ENCODE data around the gene IL34.

IL34 gene

DNA sequence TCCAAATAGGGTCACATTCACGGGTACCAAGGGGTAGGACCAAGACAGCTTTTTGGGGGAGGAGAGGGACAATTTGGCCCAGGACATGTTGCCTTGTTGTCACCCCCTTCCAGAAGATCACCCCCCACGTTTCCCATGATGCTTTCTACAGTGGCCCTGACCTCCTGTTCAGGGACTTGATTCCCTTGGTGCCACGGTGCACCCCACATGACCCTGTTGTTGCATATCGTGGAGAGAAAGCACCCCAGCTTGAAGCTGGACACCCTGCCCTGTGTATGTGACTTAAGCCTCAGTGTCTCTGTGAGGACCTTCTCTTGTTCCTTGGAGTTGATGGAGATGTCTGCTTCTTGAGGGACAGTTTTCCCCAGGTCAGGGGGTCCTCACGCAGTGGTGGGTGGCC is 12.6 kb downstream of the IL34 start:
- H3K4me3 Mint-ChIP-seq = no peak overlapping the region
- peaks cover 10% of the 10 kb centered on the region for H3K36me3 Mint-ChIP-seq (ENCODE audit: low read depth)
- H3K27ac Mint-ChIP-seq = no peak overlapping the region
- H3K4me1 Mint-ChIP-seq (ENCODE audit: low read depth) = peaks cover 2% of the 10 kb centered on the region
- no peaks in the 10 kb centered on the region for H3K9me3 Mint-ChIP-seq
- intact Hi-C loops (cut with micrococcal nuclease) = loop anchor here (10.0 kb wide), 1 partner anchor 284 kb away; no protein-coding TSS in a partner anchor
- H3K27me3 Mint-ChIP-seq = peaks cover 2% of the 10 kb centered on the region

DNA sequence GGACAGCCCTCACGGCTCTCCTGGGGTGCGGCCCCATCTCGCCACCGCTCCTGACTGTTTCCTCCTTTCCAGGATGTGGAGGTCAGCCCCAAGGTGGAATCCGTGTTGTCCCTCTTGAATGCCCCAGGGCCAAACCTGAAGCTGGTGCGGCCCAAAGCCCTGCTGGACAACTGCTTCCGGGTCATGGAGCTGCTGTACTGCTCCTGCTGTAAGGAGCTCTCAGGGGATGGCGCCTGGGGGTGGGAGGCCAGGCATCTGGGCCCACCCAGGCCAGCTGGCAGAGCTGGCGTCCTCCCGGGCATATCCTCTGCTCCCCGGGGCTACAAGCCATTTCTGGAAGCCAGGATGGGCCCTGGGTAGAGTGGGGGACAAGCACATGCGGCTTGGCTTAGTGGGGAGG is 13.2 kb downstream of the IL34 start:
- H3K27me3 Mint-ChIP-seq = no peaks in the 10 kb centered on the region
- H3K27ac Mint-ChIP-seq = no peak overlapping the region
- intact Hi-C loops (cut with micrococcal nuclease) = loop anchor here (10.0 kb wide), 1 partner anchor 285 kb away; no protein-coding TSS in a partner anchor

DNA sequence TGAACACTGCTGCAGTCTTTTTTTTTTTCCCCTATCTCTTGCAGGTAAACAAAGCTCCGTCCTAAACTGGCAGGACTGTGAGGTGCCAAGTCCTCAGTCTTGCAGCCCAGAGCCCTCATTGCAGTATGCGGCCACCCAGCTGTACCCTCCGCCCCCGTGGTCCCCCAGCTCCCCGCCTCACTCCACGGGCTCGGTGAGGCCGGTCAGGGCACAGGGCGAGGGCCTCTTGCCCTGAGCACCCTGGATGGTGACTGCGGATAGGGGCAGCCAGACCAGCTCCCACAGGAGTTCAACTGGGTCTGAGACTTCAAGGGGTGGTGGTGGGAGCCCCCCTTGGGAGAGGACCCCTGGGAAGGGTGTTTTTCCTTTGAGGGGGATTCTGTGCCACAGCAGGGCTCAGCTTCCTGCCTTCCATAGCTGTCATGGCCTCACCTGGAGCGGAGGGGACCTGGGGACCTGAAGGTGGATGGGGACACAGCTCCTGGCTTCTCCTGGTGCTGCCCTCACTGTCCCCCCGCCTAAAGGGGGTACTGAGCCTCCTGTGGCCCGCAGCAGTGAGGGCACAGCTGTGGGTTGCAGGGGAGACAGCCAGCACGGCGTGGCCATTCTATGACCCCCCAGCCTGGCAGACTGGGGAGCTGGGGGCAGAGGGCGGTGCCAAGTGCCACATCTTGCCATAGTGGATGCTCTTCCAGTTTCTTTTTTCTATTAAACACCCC is 13.8 kb downstream of the IL34 start:
- H3K27ac Mint-ChIP-seq = no peak overlapping the region
- peaks cover 22% of the 10 kb centered on the region for H3K36me3 Mint-ChIP-seq (ENCODE audit: low read depth)
- no peak overlapping the region for H3K4me3 Mint-ChIP-seq
- H3K9me3 Mint-ChIP-seq = no peaks in the 10 kb centered on the region
- intact Hi-C loops (cut with micrococcal nuclease) = loop anchor here (10.0 kb wide), 1 partner anchor 285 kb away; no protein-coding TSS in a partner anchor
- H3K4me1 Mint-ChIP-seq (ENCODE audit: low read depth) = no peaks in the 10 kb centered on the region
- H3K27me3 Mint-ChIP-seq = no peaks in the 10 kb centered on the region

More for the DNA sequence above, 13.2 kb downstream of the IL34 start:
- Mint-ChIP-seq H3K36me3 (ENCODE audit: low read depth) (peaks cover 16% of the 10 kb centered on the region), H3K9me3 (no peaks in the 10 kb centered on the region), H3K4me3 (no peak overlapping the region), H3K4me1 (ENCODE audit: low read depth) (no peaks in the 10 kb centered on the region)

DNA sequence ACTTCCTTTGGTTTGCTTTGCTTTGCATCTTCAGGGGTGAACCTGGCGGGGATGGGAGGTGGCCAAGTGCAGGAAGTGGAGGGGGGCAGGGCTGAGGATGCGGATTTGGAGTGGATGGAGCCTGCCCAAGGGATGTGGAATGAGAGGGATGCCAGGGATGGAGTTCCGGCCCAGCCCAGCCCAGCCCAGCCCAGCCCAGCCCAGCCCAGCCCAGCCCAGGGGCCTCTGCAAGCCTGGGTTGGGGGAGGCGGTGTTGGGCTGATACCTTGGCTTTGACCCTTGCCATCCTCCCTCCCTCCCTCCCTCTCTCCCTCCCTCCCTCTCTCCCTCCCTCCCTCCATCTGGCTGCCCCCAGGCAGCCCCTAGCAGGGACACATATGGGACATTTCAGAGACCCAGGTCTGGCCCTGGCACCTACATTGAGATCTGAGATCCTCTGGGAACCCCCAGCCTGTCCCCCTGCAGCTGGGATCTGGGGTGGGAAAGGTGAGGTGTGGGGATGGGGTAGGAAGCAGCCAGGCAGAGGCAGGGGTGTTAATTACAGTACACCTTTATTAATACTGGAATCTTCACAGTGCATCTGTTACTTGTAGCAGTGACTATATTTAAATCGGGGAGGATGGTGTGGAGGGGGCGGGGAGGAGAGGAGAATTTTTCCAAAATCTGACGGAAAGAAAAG is 14.5 kb downstream of the IL34 start:
- H3K9me3 Mint-ChIP-seq = no peaks in the 10 kb centered on the region
- H3K4me1 Mint-ChIP-seq (ENCODE audit: low read depth) = no peaks in the 10 kb centered on the region
- intact Hi-C loops (cut with micrococcal nuclease) = no loop called here
- peaks cover 29% of the 10 kb centered on the region for H3K36me3 Mint-ChIP-seq (ENCODE audit: low read depth)
- no peaks in the 10 kb centered on the region for H3K27me3 Mint-ChIP-seq
- no peak overlapping the region for H3K27ac Mint-ChIP-seq
- H3K4me3 Mint-ChIP-seq = no peak overlapping the region

DNA sequence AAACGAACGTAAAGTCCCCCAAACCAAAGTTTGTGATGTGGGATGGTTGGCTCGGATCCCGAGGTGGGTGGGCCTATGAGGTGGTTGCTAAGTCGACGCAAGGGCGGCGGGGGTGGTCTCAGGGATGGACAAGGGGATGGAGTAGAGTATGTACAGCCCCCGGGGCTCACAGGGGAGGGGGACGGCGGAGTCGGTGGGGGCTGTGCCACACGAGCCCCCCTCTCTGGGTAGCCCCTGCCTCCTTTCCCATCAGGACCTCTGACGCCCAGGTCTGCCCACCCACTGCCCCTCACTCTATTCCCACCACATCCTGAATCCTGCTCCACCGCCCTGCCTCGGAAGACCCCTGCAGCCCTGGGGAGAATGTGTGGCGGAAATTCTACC is 15.2 kb downstream of the IL34 start:
- H3K4me1 Mint-ChIP-seq (ENCODE audit: low read depth) = no peaks in the 10 kb centered on the region
- peaks cover 33% of the 10 kb centered on the region for H3K36me3 Mint-ChIP-seq (ENCODE audit: low read depth)
- intact Hi-C loops (cut with micrococcal nuclease) = no loop called here
- no peak overlapping the region for H3K27ac Mint-ChIP-seq
- no peaks in the 10 kb centered on the region for H3K9me3 Mint-ChIP-seq
- no peak overlapping the region for H3K4me3 Mint-ChIP-seq
- no peaks in the 10 kb centered on the region for H3K27me3 Mint-ChIP-seq

DNA sequence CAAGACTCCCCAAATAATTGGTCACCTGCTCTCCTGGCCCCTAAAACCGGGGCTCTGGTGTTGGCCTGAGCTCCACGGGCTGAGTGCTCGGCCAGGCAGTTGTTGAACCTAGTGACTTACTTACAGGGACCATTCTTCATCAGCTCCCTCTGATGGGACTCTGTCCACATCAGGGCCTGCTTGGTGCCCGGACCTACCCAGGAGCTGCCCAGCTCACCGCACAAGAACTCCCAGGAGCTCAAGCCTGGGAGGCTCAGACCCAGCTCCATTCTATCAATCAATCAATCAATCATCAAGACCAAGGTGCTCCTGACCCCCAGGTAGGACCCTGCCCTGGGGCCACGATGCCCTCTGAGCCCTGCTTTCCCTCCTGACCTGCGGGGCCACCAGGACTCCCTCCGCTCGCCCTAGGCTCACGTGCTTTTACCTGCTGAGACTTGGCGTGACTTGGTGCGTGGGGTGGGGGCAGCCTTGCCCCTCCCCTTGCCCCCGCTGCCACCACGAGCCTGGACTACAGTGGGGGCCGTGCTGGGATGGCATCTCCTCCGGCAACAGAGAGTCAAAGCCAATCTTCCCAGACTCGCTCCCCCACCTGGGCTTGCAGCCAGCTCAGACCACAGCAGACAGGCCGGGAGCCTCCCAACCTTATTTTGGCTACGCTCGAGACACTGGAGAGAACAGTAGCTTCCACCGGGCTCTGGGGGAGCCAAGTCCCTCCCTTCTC is 15.7 kb downstream of the IL34 start:
- H3K4me1 Mint-ChIP-seq (ENCODE audit: low read depth) = no peaks in the 10 kb centered on the region
- peaks cover 33% of the 10 kb centered on the region for H3K36me3 Mint-ChIP-seq (ENCODE audit: low read depth)
- no peaks in the 10 kb centered on the region for H3K9me3 Mint-ChIP-seq
- no peak overlapping the region for H3K27ac Mint-ChIP-seq
- intact Hi-C loops (cut with micrococcal nuclease) = no loop called here
- no peak overlapping the region for H3K4me3 Mint-ChIP-seq
- H3K27me3 Mint-ChIP-seq = no peaks in the 10 kb centered on the region

DNA sequence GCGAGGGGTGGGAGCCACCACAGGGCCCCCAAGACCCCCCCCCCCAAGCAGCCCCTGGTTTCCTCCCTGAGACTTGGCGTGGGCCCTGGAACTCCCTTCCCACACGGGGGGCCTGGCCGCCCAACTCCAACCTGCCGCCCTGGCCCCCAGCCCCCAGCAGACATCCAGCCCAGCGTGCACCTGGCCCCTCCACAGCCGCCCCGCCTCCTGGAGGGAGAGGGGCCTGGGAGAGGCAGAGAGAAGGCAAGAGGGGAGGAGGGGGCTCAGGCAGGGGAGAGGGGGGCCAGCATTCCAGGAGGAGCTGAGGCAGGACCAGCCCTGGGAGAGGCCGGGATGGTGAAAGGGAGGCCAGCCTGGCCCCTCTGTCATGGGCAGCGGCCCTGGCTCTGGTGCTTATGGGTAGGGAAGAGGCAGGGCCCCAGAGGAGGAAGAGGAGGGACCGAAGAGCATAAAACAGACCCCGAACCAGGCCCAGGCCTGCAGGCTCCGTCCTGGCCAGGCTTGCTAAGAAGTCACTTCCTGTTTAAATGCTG is 16.7 kb downstream of the IL34 start:
- H3K9me3 Mint-ChIP-seq = no peaks in the 10 kb centered on the region
- no peaks in the 10 kb centered on the region for H3K27me3 Mint-ChIP-seq
- no peaks in the 10 kb centered on the region for H3K4me1 Mint-ChIP-seq (ENCODE audit: low read depth)
- H3K4me3 Mint-ChIP-seq = no peak overlapping the region
- peaks cover 33% of the 10 kb centered on the region for H3K36me3 Mint-ChIP-seq (ENCODE audit: low read depth)
- no peak overlapping the region for H3K27ac Mint-ChIP-seq
- intact Hi-C loops (cut with micrococcal nuclease) = no loop called here

DNA sequence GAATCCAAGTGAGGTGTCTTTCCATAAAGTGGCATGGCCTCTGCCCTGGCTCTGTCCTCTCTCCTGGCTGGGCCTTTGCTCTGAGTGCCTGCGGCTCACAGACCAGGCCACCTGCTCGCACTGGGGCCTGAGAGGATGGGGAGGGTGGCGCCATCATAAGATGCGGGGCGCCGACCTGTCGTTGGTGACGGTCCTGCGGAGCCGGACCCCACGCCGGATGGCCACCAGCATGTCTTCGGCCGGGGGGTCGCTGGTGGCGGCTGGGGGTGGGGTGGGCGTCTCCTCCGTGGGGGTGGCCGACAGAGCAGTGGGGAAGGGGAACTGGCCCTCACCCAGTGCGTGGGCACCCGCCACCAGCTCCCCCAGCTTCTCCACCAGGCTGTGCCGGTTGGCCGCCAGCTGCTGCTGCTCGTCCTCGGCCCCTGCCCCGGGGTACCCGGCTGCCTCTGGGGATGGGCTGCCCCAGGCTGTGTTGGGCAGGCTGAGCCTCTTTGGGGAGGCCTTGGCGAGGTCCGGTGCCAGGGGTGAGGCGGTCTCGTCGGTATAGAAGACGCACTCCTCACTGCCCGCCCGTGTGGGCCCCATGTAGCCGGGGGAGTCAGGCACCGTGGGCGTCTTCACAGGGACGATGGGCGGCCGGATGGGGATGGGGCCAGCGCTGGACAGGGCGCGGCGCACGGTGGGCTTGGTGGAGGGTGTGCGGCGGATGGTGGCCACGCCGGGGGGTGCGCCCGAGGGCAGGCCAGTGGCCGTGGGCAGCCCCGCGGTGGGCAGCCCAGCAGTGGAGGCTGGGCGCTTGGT is 17.4 kb downstream of the IL34 start:
- H3K27ac Mint-ChIP-seq = no peak overlapping the region
- H3K9me3 Mint-ChIP-seq = no peaks in the 10 kb centered on the region
- H3K4me1 Mint-ChIP-seq (ENCODE audit: low read depth) = no peaks in the 10 kb centered on the region
- peaks cover 33% of the 10 kb centered on the region for H3K36me3 Mint-ChIP-seq (ENCODE audit: low read depth)
- intact Hi-C loops (cut with micrococcal nuclease) = no loop called here
- no peaks in the 10 kb centered on the region for H3K27me3 Mint-ChIP-seq
- no peak overlapping the region for H3K4me3 Mint-ChIP-seq

DNA sequence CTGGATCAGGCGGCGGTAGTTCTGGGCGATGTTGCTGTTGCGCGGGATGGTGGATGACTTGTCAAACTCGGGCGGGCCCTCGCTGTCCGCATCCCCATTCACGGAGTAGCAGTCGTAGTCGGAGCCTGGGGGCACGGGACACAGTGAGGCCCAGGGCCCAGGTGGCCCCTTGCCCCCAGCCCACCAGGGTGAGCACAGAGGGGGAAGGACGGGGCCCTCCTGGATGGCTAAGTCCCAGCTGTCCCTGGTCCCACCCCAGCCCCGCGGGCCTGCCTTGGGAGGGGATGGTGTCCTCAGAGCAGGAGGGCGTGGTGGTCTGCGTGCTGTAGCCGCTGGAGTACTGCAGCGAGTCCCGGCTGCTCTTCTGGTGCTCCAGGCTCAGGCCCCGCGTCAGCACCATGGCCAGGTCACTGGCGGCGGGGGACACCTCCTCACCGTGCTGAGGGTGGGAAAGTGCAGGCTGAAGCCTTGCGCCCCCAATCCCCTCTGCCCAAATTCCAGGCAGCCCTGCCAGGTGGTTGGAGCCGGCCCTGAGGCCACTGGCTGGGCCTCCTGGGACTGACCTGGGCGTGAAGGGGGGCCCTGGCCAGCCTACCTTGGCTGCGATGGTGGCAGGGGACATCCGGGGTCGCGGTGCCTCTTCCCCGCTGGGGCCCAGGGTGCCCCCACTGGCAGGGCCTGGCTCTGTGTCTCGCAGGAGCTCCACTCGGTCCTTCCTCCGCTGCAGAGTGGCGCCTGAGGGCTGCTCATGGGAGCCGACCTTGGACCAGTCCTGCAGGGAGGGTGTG is 18.2 kb downstream of the IL34 start:
- no peaks in the 10 kb centered on the region for H3K27me3 Mint-ChIP-seq
- H3K4me3 Mint-ChIP-seq = no peak overlapping the region
- H3K9me3 Mint-ChIP-seq = no peaks in the 10 kb centered on the region
- H3K36me3 Mint-ChIP-seq (ENCODE audit: low read depth) = peaks cover 33% of the 10 kb centered on the region
- intact Hi-C loops (cut with micrococcal nuclease) = no loop called here
- no peaks in the 10 kb centered on the region for H3K4me1 Mint-ChIP-seq (ENCODE audit: low read depth)
- H3K27ac Mint-ChIP-seq = no peak overlapping the region

DNA sequence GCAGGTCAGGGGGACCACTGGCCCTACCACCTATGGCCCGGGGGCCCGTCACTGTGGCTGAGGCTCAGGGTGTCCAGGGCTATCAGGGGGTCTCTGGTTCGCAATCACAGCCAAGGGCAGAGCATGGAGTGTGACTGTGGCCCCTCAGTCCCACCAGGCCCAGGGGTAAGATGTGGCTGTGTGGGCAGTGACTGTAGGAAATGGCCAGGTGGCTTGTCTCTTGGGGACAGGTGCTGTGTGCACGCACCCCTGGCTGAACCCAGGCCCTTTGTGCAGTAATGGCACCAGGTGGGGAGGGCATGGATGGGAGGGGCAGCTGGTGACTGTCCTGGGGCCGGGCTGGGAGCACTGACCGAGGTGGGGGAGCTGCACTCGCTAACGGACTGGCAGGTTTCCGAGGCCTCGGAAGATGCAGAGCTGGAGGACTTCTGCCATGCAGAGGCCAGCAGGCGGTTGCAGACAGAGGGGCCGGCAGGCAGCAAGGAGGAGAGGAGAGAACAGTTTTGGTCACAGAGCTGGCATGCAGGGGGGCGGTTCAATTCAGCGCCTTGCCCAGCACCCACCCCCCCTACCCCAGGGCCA is 18.8 kb downstream of the IL34 start:
- H3K4me3 Mint-ChIP-seq = no peak overlapping the region
- H3K36me3 Mint-ChIP-seq (ENCODE audit: low read depth) = peaks cover 33% of the 10 kb centered on the region
- intact Hi-C loops (cut with micrococcal nuclease) = no loop called here
- H3K27me3 Mint-ChIP-seq = no peaks in the 10 kb centered on the region
- H3K27ac Mint-ChIP-seq = no peak overlapping the region
- H3K9me3 Mint-ChIP-seq = no peaks in the 10 kb centered on the region
- H3K4me1 Mint-ChIP-seq (ENCODE audit: low read depth) = no peaks in the 10 kb centered on the region

DNA sequence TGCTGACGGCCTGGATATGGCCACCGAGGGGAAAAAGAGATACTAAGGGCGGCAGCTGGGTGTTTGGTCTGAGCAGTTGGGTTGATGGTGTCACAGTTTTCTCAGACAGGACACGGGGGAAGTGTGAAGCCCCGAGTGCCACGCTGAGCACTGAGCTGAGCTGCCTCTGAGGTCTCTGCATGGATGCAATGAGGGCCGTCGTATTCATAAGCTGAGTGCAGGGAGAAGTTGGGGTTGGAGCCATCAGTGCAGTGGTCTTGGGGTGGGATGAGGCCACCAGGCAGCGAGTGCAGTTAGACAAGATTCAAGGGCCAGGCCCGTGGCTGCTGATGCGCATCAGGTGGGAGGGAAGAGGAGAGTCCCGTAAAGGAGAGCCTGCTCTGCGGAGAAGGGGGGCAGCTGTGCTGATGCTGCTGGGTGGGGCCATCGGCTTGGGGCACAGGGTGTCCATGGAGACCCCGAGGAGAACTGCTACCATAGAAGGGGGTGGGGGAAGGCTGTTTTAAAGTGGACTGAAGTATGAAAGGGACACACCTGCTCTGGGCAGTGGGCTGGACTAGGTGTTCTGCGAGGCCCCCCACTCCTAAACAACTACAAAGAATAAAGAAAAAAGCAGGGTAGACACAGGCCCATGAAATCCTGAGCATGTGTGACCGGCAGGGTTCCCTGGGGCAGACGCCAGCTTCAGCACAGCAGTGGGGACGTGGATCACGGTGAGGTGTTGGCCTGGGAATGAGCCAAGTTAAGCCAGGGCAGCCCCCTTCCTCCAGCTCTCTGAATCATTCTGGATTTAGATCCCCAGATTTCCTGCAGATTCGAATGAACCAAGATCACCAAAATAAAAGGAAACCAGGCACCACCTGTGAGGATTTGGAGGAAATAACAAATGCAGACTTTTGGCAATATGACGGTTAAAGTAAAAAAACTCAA is 19.7 kb downstream of the IL34 start:
- intact Hi-C loops (cut with micrococcal nuclease) = no loop called here
- peaks cover 33% of the 10 kb centered on the region for H3K36me3 Mint-ChIP-seq (ENCODE audit: low read depth)
- no peaks in the 10 kb centered on the region for H3K9me3 Mint-ChIP-seq
- H3K27me3 Mint-ChIP-seq = no peaks in the 10 kb centered on the region
- no peaks in the 10 kb centered on the region for H3K4me1 Mint-ChIP-seq (ENCODE audit: low read depth)
- no peak overlapping the region for H3K4me3 Mint-ChIP-seq
- no peak overlapping the region for H3K27ac Mint-ChIP-seq

DNA sequence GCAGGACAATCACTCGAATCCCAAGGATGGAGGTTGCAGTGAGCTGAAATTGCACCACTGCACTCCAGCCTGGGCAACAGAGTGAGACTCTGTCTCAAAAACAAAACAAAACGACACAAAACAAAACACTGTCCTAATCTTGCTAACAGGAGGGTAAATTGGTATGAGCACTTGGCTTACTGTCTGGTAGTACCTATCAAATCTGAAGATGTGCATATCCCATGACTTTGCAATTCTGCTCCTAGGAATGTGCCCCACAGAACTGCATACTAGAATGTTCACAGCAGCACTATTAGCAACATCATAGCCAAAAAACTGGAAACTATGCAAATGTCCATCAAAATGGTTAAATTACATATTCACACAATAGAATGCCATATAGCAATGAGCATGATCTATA is 23.8 kb downstream of the IL34 start:
- intact Hi-C loops (cut with micrococcal nuclease) = no loop called here
- Mint-ChIP-seq H3K4me3 (no peak overlapping the region), H3K36me3 (ENCODE audit: low read depth) (peaks cover 21% of the 10 kb centered on the region), H3K9me3 (no peaks in the 10 kb centered on the region), H3K27me3 (no peaks in the 10 kb centered on the region), H3K4me1 (ENCODE audit: low read depth) (no peaks in the 10 kb centered on the region), H3K27ac (no peak overlapping the region)

Data from dendritic cell treated with granulocyte-macrophage colony-stimulating factor and Interleukin-4, amounts not matched to agents 40 ng/mL and 50 ng/mL, for 4 days (primary cell).